Fibroblast of skin of right quadriceps (primary cell): ENCODE results near the gene SLC20A1.
"Not testable (repeated sequence)": the region's sequence is repeated elsewhere in the genome, so short reads cannot be mapped to it uniquely, and the experiment has no call there.

Experiments used
- DNase-seq: peaks from one replicate; pipeline ENCODE4 v3.0.0-alpha.2; 2013

Gene SLC20A1

DNA sequence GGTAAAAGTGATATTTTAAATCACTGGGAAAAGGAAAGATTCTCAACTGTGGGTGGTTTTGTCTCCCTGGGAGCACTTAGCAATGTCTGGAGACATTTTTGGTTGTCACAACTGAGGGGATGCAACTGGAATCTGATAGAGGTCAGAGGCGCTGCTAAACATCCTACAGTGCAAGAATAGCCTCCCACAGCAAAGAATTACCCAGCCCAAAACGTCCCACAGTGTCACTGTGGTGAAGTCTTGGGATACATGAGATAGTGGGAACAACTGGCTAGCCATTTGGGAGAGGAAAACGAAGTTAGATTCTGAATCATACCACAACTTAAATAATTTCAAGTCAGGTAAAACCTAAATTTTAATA lies 38.7 kb downstream of the SLC20A1 start:
- no peak for DNase-seq

DNA sequence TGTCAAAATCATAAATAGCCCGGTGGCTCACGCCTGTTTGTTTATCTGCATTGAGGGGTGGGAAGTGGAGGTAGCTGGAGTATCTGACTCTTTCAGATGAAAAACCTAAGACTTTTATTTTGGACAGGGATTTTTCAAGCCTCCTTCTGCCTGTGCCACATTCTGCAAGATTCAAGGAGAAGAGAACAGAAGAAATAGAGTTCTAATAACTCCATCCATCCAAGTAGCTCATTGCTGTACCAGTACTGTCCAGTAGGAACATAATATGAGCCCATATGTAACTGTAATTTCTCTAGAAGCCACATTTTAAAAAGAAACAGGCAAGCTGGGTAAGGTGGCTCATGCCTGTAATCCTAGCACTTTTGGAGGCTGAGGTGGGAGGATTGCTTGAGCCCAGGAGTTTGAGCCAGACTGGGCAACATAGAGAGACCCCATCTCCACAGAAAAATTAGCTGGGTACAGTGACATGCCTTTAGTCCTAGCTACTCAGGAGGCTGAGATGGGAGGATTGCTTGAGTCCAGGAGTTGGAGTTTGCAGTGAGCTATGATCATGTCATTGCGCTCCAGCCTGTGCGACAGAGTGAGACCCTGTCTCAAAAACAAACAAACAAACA lies 39.6 kb downstream of the SLC20A1 start:
- no peak for DNase-seq

DNA sequence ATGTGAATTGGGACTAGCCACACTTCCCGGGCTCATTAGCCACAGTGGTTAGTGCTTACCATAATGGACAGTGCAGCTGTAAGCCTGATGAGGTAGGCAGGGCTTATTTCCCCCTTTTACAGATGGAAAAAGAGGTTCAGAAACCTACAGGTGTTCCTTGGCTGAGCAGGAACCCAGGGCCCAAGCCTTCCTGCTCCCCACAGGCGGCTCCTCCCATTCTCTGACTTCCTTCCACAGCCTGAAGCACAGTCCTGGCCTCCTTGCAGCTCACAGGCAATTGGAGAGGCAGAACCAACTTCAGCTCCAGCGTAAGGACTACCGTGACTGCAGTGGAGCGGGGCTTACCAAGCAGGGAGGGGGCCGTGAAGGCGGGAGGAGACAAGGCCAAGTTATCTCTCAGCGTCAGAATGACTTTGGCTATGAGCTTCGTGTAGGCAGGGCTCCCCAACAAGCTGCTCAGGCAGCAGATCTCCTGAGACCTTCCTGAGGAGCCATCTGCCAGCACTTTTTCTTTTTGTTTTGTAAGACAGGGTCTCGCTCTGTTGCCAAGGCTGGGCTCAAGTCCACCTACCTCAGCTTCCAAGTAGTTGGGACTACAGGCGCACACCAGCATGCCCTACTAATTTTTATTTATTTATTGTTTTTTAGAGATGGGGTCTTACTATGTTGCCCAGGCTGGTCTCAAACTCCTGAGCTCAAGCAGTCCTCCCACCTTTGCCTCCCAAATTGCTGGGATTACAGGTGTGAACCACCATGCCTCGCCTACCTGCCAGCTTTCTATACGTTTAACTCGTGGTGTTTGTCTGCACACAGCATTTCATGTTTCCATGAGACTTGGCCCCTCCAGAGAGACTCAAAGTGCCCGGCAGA lies 40.8 kb downstream of the SLC20A1 start:
- DNase-seq: no peak

DNA sequence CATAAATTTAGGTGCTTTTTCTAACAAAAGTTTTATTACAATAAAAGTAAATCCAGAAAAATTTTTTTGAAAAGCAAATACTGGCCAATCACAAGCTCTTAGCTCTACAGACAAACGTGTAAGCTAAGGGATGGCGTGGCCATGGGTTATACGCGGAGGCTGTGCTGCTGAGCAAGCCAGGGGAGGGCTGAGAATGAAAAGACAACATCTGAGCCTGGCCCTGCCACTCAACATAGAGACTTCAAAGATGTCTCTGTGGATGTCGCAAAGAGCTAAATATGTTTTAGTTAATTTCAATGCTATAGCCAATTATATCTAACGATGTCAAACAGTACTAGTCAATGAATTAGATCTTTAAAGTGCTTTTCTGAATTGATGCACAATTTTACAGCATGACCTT lies 41.8 kb downstream of the SLC20A1 start:
- DNase-seq: no peak

DNA sequence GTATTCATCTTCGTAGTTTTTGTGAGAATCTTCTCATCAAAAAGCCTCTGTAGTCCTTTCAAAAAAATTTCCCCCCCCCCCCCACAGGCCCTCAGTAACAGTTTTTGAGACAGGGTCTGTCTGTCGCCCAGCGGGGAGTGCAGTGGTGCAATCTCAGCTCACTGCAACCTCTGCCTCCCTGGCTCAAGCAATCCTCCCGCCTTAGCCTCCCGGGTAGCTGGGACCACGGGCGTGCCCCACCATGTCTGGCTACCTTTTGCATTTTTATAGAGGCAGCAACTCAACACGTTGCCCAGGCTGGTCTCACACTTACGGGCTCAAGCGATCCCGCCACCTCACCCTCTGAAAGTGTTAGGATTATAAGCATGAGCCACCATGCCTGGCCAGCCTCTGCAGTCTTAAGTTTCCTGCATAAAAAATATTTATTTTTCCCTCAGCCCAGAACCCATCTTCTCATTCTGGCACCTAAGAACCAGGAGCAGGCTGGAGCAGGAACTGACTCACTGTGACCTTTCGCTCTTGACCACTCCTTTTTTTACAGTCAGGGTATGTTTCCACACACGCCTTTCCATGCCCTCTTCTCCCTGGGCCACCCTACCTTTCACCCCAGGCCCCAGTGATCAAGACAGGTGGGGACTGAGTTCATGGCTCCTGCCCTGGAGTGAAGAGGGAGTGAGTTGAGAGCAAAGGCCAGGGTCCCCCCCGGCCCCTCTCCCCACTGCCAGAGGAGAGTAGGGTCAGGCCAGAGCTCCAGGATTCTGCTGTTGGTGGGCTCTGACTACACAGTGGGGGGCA lies 42.5 kb downstream of the SLC20A1 start:
- DNase-seq: no peak

DNA sequence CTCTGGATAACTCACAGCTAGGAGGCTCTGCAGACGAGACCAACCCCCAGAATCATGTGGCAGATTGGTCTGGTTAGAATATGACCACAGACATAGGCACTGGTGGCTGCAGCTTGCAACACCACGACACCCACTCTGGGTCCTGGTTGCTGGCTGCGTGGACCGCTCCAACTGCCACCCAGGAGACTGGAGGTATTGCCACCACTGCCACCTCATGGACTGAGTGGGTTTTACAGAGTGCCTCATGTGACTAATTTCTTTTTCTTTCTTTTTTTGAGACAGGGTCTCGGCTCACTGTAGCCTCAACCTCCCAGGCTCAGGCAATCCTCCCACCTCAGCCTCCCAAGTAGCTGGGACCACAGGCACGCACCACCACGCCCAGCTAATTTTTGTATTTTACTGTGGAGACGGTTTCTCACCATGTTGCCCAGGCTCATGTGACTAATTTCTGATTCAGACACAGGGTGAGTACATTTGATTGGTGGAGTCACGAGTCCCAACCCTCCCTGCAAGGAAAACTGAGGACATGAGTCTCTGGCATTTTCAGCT lies 45.2 kb downstream of the SLC20A1 start:
- peak; percentile 17 for DNase-seq

DNA sequence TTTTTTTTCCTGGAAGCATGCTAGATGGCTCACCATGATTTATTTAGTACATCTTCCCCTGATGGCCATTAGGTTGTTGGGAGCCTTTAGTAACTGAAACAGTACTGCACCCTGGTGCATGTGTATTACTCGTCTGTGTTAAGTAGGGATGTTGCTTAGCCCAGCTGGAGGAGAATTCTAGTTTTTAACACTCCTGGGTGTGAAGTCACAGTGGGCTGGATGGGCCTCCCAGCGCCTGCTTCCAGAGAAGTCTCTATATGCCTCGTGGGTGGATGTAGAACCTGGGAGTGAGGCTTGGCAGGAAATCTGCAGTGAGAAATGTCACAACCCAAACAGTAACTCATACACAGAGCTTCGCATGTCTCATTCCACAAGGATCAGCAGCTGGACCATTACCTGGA lies 46.1 kb downstream of the SLC20A1 start:
- DNase-seq: no peak

DNA sequence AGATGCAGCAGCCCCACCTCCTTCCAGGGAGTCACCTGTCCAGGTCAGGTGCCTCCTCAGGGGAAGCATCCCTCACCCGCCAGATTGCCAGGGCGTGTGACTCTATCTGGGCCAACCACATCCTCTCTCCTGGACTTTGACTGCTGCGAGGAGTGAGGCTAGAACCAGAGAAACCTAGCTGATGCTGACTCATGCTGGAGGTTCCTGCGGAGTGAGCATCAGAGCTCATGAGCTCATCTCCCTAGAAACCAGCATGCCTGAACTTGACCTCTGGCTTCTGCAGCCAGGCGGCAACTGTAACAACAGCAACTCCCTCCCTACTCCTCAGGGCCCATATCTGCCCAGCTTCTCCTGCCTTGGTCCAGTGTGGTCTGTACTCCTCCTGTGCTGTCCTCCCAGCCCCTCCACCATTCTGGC lies 46.8 kb downstream of the SLC20A1 start:
- DNase-seq: peak; percentile 87

DNA sequence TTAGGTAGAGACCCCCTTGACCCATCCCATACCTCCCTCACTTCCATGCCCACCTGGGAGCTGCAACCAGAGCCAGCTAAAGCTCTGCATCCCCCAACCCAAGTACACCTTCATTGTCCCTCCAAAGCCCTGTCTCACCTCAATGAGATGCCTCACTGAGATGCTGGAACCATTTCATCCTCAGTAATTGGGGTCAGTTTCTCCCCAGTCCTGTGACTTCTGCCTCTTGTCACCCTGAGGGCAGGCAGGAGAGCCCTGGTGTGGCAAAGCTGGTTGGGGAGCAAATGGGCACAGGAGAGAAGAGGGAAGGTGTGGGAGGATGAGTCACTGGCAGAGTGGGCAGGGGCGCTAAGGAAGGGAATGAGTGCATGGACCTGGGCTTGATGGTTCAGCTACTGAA lies 47.2 kb downstream of the SLC20A1 start:
- DNase-seq: no peak

DNA sequence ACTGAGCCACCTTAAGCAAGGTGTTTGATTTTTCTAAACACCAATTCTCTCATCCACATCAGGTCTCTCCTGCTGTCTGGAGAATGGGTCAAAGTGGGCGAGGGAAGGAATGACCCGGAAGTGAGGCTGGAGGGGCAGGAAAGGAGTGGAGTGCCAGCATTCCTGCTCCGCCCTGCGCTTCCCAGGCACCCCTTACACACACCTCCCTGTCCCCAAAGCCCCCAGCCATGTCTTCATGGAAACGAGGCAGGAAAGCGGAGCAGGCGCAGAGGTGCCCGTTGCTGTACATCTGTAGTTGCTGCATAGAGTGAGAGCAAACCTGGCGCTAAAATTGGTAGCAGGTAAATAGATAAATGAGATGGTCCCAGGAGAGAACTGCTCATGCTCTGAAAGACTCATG lies 47.9 kb downstream of the SLC20A1 start:
- DNase-seq: no peak

DNA sequence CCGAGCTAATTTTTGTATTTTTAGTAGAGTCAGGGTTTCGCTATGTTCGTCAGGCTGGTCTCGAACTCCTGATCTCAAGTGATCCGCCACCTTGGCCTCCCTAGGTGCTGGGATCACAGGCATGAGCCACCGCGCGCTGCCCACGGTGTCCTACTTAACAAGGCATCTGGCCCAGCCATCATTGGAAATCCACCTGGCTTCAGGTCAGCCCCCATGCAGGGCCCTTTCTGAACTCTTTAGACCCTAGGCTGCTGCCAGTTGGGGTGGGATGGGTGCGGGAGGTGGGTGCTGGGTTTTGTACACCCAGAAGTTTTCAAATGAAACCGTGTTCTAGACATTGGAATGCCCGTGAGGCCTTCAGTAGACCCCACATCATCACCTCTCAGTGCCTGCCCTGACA lies 48.4 kb downstream of the SLC20A1 start:
- DNase-seq: no peak

DNA sequence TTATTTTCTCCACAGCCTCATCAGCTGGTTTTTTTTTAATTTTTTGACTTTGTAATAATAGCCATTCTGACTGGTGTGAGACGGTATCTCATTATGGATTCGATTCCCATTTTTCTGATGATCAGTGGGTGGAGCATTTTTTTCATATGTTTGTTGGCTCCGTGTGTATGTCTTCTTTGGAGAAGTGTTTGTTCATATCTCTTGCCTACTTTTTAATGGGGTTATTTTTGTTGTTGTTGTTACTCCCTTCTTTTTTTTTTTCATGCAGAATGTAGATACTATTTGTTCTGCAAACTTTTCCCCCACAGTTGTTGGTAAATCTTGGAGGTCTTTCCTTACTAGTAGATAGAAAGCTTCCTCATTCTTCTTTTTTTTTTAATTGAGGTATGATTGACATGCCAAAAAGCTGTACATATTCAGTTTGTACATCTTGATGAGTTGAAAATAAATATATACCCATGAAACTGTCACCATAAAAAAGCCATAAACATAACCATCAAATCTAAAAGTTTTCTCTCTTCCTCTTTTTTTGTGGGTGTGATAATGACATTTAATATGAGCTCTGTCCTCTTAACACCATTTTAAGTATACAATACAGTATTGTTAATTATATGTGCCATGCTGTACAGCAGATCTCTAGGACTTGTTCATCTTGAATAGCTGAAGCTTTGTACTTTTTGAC lies 53.2 kb downstream of the SLC20A1 start:
- no peak for DNase-seq

DNA sequence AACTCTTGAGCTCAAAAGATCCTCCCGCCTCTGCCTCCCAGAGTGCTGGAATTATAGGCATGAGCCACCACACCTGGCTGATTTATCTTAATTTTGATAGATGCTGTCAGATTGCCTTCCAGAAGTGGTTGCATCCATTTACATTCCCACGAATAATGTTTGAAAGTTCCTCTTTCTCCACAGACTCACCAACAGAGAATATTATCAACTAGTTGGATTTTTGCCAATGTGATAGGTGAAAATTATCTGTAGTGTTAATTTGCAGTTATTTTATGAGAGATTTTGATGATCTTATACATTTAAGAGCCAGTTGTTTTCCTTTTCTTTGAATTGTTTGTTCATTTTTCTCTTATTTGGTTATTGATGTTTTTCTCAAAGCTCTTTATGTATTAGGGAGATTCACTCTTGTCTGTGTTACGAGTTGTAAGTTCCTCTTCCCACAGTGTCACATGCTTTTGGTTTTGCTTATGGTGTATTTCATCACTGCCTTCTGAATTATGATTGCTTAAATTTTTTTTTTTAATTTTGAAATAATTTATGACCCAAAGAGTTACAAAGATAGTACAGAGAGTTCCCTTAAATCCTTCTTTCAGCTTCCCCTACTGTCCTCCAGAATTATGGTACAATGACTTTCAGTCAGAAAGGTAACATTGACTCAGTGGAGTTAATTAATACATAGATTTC lies 54.4 kb downstream of the SLC20A1 start:
- DNase-seq: no peak

DNA sequence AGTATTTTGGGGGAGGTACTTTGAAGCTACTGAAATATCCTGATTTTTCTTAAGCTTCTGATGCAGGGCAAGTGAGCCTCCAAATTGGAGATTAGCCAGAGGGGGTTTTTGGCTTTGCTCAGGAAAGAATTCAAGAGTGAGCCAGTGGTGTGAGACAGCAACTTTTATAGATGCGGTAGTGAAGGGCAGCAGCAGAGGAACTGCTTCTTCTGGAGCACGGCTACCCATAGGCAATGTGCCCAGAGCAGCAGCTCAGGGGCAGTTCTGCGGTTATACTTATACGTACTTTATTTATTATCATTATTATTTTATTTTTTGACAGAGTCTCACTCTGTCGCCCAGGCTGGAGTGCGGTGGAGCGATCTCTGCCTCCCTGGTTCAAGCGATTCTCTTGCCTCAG lies 55.3 kb downstream of the SLC20A1 start:
- no peak for DNase-seq

DNA sequence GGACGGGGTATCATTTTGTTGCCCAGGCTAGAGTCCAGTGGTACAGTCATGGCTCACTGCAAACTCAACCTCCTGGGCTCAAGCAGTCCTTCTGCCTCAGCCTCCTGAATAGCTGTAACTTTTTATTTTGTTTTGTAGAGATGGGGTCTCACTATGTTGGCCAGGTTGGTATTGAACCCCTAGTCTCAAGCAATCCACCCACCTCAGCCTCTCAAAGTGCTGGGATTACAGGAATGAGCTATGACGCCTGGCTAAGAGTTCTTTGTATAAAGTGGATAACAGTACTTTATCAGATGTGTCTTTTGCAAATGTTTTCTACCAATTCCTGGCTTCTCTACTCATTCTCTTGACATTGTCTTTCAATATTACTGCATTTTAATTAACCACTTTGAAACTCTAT lies 57.9 kb downstream of the SLC20A1 start:
- no peak for DNase-seq

DNA sequence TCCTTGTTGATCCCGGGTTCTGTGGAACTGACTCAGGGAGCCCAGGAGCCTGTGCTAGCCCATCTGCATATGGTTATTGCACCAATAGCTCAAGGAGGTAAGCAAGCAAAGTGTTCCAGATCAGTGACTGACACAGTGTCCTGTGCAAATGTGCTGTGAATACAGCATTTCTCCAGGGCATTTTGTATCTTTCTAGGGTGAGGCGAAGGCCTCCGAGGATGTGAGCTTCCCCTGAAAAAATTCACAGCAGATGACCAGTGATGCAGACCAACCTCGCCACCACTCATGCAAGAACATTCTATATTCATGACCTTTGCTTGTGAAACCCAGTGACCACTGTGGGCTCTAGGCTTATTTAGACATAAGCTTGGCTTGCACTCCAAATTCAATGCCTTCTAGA lies 59.8 kb downstream of the SLC20A1 start:
- DNase-seq: no peak

DNA sequence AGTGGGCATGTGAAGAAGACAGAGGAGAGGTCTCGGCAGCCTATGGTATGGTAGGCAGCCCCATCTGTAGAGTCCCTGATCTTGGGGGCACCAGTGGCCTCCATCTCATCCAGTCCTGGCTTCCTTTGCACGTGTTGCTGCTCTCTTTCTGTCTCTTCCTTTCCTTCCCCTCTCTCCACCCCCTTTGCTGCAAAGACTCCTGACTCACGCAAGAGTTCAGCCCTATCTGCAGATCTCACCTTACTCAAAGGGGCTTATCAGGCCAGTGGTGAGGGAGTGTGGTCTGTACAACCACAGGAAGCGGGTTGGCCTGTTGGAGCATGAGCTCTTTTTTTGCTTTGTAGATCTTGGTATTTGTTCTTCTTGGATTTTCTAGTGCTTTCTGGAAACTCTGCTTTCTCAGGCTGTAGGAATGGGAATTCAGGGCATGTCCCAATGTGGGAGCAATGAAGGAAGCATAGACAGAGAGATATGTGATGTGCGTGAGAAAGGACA lies 60.5 kb downstream of the SLC20A1 start:
- DNase-seq: peak; percentile 45

DNA sequence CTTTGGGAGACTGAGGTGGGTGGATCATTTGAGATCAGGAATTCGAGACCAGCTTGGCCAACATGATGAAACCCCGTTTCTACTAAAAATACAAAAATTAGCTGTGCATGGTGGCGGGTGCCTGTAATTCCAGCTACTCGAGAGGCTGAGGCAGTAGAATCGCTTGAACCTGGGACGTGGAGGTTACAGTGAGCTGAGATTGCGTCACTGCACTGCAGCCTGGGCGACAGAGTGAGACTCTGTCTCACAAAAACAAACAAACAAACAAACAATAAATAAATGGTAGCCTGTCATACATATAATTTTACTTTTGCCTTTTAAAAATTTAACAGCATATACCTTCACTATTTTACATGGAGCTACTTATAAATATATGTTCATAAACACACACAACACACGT lies 61.2 kb downstream of the SLC20A1 start:
- not testable (repeated sequence) for DNase-seq

DNA sequence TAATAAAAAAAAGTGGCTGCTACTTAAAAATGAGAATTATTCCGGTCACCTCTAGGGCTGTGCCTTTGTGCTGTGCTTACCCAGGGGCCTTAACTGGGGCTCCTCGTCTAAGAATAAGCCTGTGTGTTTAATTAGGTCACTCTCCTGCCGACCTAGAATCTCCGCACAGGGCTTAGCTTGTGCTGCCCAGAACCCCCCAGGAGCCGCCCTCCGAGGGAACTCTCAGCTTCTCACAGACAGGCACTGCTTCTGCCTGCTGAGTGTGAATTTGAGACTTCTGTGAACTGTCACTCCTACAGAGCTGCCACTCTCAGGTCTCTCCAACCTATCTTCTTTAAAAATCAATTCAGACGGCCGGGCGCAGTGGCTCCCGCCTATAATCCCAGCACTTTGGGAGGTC lies 63.2 kb downstream of the SLC20A1 start:
- DNase-seq: no peak

DNA sequence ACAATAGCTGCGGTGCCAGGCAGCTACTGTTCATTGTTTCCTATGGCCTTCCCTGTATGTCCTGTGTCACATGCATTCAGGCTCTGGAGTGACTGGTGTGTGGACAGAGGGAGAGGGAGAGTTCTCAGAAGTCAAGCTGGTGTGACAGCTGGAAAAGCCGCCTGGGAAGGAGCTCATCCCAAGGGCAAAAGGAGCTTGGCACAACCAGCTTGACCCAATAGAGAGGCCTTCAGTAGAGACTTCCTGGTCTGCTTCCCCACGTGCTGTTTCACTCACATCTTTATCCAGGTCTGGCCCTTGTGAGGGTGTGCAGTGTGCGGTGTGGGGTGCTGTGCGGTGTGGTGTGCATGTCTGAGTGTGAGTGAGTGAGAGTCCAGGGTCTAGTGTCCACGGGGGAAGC lies 64.0 kb downstream of the SLC20A1 start:
- no peak for DNase-seq

DNA sequence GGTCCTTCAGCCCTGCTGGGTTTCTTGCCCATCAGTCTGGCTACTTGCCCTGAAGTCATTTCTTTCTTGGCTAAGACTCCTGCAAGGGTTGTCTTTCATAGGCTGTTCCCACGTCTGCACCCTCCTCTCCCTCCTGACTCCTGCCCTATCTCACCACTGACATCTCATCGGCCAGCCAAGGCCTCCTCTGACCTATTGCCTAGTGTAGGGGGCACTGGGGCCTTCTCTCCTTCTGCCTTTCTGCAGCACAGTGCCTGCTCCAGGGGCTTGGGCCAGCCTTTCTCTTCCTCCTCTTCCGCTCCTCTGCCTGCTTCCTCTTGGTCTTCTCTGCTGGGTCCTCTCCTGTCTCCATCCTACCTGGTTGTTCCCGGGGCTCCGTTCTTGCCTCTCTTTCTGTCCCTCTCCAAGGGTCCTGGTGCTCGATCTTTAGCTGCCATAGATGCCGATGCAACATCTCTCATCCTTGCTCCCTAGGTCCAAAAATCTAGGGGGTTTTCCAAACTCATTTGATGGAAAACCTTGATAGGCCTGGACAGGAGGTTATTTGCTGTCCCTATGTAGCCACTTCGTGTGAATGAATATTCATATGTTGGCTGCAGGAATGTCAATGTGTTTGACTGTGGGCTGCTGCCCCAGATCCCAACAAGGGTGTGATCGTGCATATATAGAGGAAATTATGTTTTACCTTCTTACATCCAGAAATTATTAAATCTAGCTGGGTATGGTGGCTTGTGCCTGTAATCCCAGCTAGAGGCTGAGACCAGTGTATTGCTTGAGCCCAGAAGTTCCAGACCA lies 65.4 kb downstream of the SLC20A1 start:
- no peak for DNase-seq
